Measurements from ENCODE around the gene STARD10.

DNA sequence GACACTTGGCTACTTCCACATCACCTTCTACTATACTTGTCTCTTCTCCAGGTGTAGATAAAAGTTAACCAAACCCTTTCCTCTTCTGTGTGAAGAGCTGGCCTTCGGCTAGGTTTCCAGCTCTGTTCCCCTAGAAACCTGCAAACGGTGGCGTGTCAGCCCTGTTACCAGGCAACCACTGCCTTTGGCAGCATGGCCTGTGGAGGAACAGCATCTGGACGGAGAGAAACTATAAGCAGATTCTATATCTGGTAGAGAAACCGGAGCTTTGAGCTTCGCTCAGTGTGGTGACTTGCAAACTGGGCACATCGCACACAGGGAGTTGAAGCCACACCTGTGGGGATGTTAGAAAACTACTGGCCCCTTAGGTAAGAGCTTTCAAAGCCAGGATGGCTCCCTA, 77.6 kb downstream of the STARD10 start:
- no peak for TF ChIP-seq CTCF (IDR thresholded peaks at IDR 0.05)
- TF ChIP-seq EP300 (IDR thresholded peaks at IDR 0.05), result no peak
- TF ChIP-seq POLR2A (IDR thresholded peaks at IDR 0.05; ENCODE audit: low read depth), result no peak
